HG03521 (cell line): ENCODE data around the gene NTMT2.
"Not testable (repeated sequence)": the region's sequence is repeated elsewhere in the genome, so short reads cannot be mapped to it uniquely, and the experiment has no call there.

Source experiments
- ATAC-seq: cut with Tn5 transposase; IDR thresholded peaks from one replicate; pipeline ENCODE4 v1.9.1; 2021; ENCODE audit warnings: mild to moderate bottlenecking, moderate library complexity; ENCODE audit not compliant: unreplicated experiment

NTMT2 gene

DNA sequence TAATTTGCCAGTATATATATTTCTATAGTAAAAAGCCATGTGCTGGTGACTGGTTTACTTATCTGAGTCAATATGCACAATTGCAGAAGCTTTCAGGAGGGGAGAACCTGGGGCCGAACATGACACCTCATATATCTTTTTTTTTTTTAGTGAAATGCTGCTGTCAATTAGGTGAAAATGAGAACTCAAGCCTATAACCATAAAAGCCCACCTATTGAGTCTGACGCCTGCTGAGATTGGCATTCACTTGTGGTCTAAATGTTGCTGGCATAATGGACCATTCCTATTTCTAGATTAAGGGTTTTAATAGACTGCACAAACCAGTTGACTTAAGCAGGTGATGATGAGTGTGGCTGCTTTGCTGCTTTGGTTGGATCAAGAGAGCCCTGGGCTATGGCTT, 10.8 kb downstream of the NTMT2 start:
- no peak for ATAC-seq

DNA sequence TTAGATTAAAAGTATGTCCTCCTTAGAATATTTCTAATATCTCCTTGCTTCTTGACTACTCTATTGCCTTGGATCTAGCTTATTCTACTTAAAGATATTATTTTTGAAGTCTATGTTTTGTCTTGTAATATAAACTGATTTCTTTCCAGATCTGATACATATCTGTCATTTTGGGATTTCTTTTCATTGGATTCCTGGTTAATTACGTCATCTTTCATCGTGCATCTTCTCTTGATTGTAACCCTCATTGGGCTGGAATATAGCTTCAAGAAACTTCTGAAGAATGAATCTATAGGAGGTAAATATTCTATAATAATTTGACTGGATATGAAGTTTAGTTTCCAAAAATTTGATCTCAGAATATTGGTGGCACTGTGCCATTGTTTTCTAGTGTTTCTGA, 12.1 kb downstream of the NTMT2 start:
- no peak for ATAC-seq

DNA sequence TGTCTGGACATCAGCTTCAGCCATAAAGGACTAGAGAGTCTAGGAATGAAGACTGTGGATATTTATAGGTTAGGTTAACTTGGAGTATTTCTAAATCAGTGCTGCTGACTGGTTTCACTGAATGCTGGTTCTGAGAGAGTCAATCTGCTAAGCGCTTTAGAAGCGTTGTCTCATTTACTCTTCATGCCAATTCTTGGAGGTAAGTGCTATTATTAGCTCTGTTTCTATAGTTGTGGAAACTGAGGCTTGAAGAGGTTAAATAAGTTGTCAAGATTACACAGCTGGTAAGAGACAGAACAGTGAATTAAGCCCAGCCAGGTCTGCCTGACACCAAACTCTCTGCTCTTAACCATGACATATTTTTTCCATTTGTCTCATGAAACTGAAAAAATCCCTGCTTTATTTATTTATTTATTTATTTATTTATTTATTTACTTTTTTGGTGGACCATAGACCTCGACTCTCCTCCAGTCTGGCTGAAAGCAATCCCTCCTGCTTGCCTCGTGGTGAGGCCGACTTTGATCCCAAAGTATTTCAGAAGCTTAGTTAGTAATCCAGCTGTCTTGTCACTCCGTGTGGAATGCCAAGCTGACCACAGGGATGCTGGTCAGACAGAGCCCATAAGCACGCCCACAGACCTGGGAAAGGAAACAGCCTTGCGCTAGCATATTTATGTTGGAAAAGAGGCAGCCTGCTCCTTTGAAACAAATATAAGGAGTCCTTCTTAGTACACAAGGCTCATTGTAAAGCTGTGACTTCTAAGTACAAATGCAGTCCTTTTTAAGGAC, 16.9 kb downstream of the NTMT2 start:
- ATAC-seq, result no peak

DNA sequence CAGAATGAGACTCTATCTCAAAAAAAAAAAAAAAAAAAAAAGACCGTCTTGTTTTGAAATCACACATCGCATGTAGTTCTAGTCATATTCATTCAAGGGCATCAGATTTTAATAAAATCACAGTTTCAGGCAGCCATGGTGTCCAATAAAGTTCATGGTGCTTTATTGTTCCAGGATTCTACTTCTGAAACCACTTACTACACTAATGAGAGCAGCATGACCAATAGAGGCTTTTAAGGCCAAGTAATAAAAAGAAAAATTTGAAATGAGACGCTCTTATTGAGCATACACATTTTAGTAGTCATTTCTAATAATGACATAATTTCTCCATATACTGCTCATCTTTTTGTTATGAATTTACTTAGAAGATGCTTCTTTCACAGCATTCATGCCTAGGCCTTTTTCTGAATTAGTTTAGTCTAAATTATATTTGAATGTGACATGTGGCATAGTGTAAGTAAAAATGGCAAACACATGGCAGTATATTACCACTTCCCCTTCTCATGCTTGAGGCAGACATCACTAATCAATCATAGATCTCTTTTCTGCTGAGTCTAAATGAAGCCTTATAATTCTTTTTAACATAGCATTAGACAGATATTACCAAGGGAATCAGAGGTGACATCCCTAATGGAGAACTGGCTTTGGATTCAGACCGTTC, 18.5 kb downstream of the NTMT2 start:
- ATAC-seq, result no peak

DNA sequence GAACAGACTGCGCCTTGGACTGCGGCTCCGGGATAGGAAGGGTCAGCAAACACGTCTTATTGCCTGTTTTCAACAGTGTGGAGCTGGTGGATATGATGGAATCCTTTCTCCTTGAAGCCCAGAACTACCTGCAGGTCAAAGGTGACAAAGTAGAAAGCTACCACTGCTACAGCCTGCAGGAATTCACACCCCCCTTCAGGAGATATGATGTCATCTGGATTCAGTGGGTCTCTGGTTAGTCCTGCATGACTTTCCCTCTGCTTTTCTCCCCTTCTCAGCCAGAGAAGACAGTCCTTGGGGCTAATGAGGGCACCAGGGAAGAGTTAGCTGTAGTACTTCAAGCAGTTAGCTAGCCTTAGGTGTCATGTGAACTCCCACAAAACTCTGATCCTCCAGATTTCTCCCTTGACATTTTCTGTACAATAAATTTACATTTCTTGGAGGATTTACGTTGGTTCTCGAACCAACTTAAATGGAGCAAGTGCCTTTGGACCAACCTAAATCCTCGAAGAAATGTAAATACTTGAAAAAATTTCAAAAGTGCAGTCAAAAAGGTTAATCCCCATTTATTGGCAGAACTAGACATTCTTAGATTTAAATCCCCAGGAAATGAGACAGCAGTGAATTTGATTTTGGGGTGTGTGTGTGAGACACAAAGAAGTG, 20.9 kb downstream of the NTMT2 start:
- no peak for ATAC-seq

DNA sequence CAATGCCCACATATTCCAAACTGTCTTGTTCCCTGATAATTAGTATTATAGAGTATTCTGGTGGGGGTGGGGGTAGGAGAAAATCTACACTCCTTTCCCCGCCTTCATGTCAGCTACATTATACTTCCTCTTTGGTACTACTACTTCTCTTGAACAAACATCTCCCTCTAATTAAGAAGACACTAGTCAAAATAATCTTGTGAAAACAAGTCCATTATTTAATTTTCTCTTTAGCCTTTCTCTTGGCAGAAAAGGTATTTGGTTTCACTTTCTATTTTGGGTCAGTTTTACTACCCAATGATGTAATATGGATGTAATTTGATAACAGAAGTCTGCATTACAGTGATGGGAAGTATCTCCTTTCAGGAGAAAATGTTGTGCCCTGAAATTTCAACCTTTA, 22.5 kb downstream of the NTMT2 start:
- no peak for ATAC-seq

DNA sequence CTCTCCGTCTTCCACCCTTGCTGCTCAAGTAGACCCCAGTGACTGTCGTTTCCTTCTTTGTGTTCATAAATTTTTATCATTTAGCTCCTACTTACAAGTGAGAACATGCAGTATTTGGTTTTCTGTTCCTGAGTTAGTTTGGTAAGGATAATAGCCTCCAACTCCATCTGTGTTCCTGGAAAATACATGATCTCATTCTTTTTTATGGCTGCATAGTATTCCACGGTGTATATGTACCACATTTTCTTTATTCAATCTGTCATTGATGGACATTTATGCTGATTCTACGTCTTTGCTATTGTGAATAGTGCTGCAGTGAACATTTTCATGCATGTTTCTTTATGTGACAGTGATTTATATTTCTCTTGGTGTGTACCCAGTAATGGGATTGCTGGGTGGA, 24.8 kb downstream of the NTMT2 start:
- not testable (repeated sequence) for ATAC-seq

DNA sequence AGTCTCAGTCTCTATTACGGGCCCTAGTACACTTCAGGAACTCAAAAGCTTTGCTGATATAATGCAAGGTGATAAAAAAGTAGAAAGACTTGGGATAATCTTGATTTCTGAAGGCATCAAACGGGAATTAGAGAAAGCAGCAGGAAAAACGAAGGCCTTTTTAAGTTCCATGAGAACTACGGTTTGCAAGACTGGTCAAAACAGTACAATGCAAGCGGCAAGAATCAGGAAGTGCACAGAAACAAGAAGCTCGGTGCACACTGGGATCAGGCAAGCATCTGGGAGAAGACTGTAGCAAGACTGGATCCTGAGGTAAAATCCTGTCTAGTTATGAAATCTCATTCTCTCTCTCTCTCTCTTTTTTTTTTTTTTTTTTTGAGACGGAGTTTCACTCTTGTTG, 28.6 kb downstream of the NTMT2 start:
- ATAC-seq, result no peak

DNA sequence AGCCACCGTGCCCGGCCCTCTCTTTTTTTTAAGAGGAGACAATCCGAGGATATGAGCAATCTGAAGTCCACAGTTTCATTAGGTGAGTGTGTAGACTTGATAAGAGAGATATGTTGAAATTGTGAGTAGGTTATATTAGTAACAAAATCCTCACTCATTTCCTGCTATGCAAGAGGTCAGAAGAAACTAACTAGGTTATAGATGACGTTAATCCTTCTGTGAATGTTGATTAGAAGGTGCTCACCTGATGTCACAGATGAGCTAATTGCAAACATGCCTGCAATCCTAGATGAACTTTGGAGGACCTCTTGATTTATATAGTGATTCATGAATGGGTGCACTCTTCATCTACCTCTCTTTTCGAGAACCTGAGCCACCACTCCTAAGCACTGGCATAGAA, 29.3 kb downstream of the NTMT2 start:
- ATAC-seq, result no peak

DNA sequence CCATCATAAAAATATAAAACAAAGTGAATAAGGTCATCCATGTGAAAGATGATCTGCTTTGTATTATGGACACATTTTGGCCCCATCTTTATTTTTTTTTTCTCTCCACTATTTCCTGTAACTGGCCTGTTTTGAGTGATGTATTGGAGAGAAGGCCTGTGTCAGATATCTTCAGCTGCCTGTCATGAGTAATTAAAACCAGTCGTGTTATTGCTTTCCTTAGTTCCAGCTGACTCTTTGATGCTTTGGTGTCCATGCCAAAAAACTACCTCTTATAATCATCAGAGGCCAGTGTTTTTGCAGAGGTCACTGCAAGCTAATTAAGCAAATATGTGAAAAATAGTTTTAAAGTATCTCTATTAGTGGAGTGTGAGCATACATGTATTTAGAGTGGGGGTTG, 29.7 kb downstream of the NTMT2 start:
- no peak for ATAC-seq

DNA sequence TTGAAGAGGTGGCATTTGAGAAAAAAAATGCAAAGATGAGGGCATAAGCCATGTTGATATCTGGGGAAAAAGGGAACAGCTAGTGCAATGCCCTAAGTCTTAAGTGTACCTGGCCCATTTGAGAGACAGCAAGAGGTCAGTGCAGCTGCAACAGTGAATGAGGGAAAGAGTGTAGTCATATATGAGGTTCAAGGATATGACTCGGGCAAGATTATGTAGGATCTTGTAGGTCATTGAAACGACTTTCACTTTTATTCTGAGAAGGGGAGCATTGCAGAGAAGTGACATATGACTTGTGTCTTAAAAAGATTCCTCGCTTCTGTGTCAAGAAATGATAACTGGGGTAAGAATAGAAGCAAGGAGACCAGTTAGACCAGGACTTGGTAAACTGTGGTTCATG, 31.0 kb downstream of the NTMT2 start:
- no peak for ATAC-seq

DNA sequence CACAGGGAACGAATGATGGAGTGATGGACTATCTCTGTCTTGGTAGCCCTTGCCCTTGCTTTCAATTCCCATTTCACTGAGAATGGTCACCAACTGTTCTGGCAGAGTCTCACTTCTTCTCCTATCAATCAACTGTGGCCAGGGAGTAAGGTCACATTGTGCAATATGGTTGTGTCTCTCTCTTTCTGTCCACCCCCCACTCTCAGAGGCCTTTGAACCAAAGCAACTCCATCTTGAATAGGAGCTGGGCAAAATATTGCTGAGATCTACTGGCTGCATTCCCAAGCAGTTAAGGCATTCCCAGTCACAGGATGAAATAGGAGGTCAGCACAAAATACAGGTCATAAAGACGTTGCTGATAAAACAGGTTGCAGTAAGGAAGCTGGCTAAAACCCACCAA, 36.7 kb downstream of the NTMT2 start:
- no peak for ATAC-seq

DNA sequence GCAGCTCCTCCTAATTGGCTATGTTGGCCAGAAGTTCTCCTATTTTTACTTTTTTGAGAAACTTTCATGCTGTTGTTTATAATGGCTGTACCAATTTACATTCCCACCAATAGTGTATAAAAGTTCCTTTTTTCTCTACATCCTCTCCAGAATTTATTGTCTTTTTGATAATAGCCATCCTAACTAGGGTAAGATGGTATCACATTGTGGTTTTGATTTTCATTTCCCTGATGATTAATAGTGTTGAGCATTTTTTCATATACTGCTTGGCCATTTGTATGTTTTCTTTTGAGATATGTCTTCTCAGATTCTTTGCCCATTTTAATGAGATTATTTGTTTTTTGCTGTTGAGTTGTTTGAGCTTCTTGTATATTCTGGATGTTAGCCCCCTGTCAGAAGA, 46.8 kb downstream of the NTMT2 start:
- ATAC-seq, result no peak

DNA sequence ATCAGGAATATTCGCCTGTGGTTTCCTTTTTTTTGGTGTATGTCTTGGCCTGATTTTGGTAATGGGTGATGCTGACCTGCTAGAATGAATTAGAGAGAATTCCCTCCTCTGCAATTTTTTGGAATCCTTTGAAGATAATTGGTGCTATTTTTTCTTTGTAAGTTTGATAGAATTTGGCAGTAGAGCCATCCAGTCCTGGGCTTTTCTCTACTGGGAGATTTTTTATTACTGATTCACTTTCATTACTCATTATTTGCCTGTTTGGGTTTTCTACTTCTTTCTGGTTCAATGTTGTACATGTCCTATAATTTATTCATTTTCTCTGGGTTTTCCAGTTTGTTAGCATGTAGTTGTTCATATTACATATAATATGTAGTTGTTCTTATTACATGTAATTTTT, 48.7 kb downstream of the NTMT2 start:
- no peak for ATAC-seq

DNA sequence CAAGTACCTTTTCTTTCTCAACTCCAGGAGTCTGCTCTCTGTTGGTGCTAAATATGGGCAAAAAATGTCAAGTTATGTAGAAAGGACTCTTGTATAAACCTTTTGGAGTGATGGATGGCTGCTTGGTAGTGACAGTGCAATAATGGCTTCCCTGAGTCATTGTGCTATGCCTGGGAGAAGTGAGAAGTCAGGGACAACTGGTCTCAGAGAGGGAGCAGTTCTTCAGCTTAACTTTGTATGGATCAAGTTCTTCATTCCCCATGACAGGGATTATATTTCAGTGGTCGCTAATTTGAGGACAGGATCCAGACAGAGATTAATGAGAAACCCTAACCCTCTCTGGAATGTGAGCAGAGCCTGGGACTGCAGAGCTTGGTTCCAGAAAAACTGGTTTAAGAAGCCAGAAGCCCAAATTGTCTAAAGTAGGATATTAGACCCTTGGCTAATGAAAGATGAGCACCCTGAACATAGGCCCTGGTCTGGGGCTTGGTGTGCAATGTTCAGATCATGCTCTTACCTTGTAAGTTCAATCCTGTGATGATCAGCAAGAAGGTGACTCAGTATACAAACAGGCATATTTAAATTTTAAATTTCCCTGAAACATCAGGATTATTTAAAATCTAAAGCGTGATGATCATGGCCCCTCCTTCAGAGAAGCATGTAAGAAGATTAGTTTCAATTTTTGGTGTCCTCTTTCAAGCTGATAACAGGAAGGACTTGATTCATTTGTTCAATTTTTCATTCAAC, 50.9 kb downstream of the NTMT2 start:
- no peak for ATAC-seq

DNA sequence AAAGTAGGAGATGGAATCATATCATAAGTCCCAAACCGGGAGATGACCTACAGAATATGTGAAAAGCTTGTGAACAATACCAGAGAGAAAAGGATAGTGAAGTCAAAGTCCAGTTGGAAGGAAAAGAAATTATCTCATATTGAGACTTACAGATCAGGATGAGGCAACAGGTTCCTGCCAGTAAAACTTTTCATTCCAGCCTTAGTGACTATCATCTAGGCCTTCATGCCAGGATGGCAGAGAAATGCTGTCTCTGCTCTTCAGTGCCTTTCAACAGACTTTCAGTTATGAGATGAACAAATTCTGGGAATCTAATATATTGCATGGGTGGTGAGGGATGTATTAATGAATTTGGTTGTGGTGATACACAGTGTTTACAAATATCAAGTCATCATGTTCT, 52.3 kb downstream of the NTMT2 start:
- ATAC-seq, result no peak

DNA sequence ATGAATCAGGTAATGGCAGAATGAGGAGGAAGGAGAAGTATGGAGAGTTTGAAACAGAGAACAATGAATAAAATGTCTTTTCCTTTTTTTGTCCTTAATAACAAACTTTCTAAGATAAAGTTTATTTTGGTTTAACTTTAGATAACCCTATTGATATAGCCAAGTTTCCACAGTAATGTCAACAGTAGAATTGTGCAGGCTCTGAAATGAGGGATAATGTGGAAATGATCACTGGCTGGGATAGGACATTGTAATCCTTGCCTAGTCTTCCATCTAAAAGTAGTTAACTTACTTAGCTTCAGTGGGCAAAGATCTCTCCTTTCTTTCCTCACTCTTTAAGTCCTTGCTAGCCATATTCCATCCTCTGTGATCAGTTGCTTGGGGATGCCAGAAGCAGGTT, 52.8 kb downstream of the NTMT2 start:
- no peak for ATAC-seq

DNA sequence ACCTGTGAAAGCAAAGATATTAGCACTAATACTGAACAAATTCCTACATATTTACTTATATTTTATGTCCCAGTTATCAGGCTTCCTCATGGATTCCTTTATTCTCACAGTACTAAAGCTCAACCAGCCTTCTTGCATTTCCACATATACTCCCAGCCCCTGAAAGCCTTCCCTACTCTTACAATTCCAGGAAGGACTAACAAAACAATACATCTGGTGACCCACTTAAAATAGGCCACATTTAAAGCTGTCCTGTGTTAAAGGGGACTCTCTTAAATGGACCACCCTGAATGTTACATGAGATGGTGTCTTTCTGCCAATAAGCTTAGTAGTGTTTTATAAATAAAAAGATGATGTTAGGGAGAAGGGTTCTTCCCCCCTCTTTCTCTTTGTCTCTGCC, 54.4 kb downstream of the NTMT2 start:
- no peak for ATAC-seq

DNA sequence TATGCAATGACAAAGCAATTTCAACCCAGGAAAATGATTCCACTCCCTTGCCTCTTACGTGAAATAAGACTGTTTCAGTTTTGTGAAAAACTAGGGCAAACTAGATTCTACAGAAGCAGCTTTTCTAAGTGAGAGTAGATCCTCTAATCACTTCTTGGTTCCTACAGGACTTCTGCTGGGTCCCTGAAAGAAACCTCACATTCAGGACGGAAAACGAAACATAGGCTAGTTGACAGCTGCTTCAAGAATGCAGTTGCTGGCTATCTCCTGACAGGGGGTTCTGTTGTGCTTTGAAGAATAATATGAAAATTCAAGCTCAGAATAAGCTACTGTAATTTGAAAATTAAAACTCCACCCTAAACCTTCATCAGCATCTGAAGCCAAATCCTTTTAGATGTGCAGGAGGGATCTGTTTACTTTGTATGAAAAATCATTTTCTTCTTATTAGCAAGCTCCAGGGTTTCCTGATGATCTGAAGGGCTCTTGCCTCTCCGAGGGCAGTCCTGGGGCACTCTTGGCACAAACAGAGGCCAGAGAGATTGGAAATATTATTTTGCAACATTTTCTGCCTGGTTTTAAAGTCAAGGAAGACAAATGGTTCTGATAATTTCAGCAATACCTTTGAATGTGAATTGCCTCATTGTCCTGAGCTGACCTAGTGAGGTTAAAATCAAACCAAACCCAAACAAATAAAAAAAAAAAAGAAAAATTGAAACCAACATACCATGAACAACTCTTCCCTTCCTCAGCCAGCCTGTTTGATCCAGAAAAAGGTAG, 55.0 kb downstream of the NTMT2 start:
- no peak for ATAC-seq

DNA sequence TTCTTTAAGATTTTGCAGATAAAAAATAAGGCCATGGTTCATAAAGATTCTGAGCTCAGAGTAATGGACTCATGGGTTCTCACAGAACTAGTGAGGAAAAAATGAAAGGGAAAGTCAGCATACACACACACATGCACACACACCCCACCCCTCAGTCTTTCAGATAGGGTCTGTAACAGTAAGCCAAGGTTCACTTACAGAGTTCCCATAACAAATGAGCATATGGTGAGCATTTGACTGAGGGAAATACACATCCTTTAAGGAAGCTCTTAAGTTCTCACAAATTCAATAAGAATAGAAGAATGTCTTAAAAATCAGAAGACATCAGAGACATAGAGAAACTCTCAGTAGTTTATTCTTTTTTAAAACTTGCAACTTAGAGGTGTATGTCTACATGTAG, 57.9 kb downstream of the NTMT2 start:
- ATAC-seq, result no peak

DNA sequence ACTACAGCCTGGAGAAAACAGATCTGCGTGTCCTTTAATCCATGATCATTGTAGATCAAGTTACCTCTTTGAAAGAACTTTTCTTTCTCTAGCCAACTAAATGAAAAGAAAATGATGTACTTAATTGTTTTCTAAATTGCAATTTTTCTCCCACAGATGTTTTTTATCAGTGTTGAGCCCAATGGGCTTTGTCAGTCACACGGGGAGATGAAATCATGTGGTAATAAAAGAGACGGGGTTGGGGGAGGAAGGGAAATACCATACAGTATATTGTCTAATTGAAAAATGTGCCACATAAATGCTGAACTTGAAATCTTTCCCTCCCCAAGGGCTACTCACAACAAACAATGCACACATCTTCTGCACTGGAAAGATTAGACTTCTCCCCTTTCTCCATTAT, 58.4 kb downstream of the NTMT2 start:
- ATAC-seq, result no peak
